ENCODE data around the gene EXTL1. TPM values are rescaled to one million over a fixed set of nuclear protein-coding genes. Genes with fewer than 3 reads are reported as not detected.

The EXTL1 gene
- total and polyA plus RNA-seq, 10 of the 15 experiments (the other 5 are each of a cell fraction or from before 2014, with no cell fraction given): not detected

DNA sequence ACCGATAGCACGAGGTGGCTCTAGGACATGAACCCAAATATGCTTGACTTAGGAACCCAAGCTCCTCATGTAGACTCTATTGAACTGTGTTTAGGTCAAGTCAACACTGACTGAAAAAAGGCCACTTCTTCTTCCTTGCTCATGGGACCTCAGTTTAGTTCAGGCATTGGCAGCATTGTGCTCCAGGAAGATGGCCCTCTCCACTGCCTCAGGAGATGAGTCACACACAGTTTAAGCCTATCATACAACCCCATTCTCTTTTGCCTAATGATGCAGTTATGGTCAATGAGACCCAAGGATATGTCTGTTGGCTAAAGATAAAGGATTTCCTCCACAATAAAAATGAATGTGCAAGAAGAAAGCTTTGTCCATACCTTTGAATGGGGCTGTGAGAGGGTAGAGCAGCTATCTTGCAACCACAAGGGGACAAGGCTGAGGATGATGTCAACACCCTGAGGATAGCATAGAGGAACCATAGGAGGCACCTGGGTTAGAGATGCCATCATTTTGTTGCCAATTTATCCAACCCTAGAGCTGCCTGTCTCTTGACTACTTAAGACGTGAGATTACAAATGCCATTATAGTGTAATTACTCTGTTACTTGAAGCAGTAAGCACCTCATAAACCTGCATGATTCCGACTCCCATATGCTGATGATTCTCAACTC is 48.9 kb downstream of the EXTL1 start:
- H2AFZ ChIP-seq (ENCODE audit: control insufficient read depth, low read depth, low read length): no peak overlapping the region
- no peaks in the 10 kb centered on the region for H3K36me3 ChIP-seq (ENCODE audit: control insufficient read depth in 2 of 2, insufficient read depth in 2 of 2, low read length in 1 of 2)
- FAIRE-seq: peak; percentile 66
- ChIA-PET SMC1A (ENCODE audit: uncharacterized antibody, unreplicated experiment) (no interaction called here), POLR2A (no interaction called here), RAD21 (ENCODE audit: unreplicated experiment) (no interaction called here), CTCF (interaction anchor here (1.2 kb wide), 1 partner anchor 34 kb away, joined by 3 read pairs; no protein-coding TSS in a partner anchor)
- TF ChIP-seq JUND (IDR thresholded peaks at IDR 0.05; ENCODE audit: low read depth, low read length) (no peak), ZNF24 (IDR thresholded peaks at IDR 0.05) (no peak), SMAD5 (IDR thresholded peaks at IDR 0.05; ENCODE audit: low read depth) (no peak)
- TF ChIP-seq, protein P1, sequence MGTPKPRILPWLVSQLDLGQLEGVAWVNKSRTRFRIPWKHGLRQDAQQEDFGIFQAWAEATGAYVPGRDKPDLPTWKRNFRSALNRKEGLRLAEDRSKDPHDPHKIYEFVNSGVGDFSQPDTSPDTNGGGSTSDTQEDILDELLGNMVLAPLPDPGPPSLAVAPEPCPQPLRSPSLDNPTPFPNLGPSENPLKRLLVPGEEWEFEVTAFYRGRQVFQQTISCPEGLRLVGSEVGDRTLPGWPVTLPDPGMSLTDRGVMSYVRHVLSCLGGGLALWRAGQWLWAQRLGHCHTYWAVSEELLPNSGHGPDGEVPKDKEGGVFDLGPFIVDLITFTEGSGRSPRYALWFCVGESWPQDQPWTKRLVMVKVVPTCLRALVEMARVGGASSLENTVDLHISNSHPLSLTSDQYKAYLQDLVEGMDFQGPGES (IDR thresholded peaks at IDR 0.05): no peak
- intact Hi-C loops (cut with micrococcal nuclease; ENCODE audit: unreplicated experiment) (no loop called here), in situ Hi-C loops (cut with MboI) (no loop called here)
- no peaks in the 10 kb centered on the region for H3K79me2 ChIP-seq (ENCODE audit: control insufficient read depth, insufficient read depth, low read length)
- no peak for DNase-seq (ENCODE audit: low read depth, low spot score)
- peaks cover 0 to 7% of the 10 kb centered on the region in 2 experiments; a peak in 3 of 4 replicates for H3K27me3 ChIP-seq (replicated peaks in 1 of 2; ENCODE audit: control insufficient read depth in 2 of 2, insufficient read depth in 2 of 2, low read length in 1 of 2)
- H3K4me3 ChIP-seq: no peak overlapping the region
- H3K4me1 ChIP-seq (ENCODE audit: control insufficient read depth, insufficient read depth, low read length): no peaks in the 10 kb centered on the region
- no TSS peak for BruUV-seq (replicated peaks)
- ATAC-seq: no peak
- no peak overlapping the region for H3K4me2 ChIP-seq (ENCODE audit: control insufficient read depth, insufficient read depth)
- no peak overlapping the region for H3K27ac ChIP-seq (ENCODE audit: control insufficient read depth, insufficient read depth)
- no peak overlapping the region for H3K9ac ChIP-seq (ENCODE audit: control insufficient read depth, insufficient read depth, low read length)
- 64% methylated on average over 4 of the region's 4 CpGs for WGBS (ENCODE audit: insufficient coverage, insufficient replicate concordance, low lambda C conversion rate, missing lambda C conversion rate)
- no peaks in the 10 kb centered on the region; the same call in 1 of the 2 replicates for H4K20me1 ChIP-seq (ENCODE audit: control insufficient read depth, insufficient read depth)
- H3K9me3 ChIP-seq (replicated peaks; ENCODE audit: control insufficient read depth, insufficient read depth, low read length): no peaks in the 10 kb centered on the region

DNA sequence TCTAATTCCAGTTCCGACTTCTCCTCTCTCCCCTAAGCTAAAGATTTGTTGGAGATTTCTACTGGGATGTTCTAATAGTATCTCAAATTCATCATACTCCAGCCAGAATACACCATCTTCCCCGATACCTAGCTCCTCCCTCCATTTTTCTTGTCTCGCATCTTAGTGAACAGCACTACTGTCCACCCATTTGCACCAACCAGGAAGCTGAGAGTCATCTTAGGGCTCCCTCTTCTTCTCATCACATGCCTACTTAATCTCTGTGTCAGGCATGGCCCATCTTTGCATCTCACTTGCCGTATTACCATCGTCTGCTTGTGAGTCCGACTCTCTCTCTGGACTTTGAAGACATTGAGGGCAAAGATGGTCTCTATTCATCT is 49.4 kb downstream of the EXTL1 start:
- H3K36me3 ChIP-seq (ENCODE audit: control insufficient read depth in 2 of 2, insufficient read depth in 2 of 2, low read length in 1 of 2): no peaks in the 10 kb centered on the region
- CTCF ChIA-PET: interaction anchor here (1.2 kb wide), 1 partner anchor 35 kb away, joined by 3 read pairs; no protein-coding TSS in a partner anchor
- H3K9me3 ChIP-seq (replicated peaks; ENCODE audit: control insufficient read depth, insufficient read depth, low read length): no peaks in the 10 kb centered on the region
- in situ Hi-C loops (cut with MboI): no loop called here
- peaks cover 0 to 7% of the 10 kb centered on the region in 2 experiments; a peak in 3 of 4 replicates for H3K27me3 ChIP-seq (replicated peaks in 1 of 2; ENCODE audit: control insufficient read depth in 2 of 2, insufficient read depth in 2 of 2, low read length in 1 of 2)
- H4K20me1 ChIP-seq (ENCODE audit: control insufficient read depth, insufficient read depth): no peaks in the 10 kb centered on the region; the same call in 1 of the 2 replicates
- no peak overlapping the region for H3K9ac ChIP-seq (ENCODE audit: control insufficient read depth, insufficient read depth, low read length)
- DNase-seq (ENCODE audit: low read depth, low spot score): no peak
- no peaks in the 10 kb centered on the region for H3K4me1 ChIP-seq (ENCODE audit: control insufficient read depth, insufficient read depth, low read length)
- POLR2A ChIA-PET: no interaction called here
- SMC1A ChIA-PET (ENCODE audit: uncharacterized antibody, unreplicated experiment): no interaction called here
- FAIRE-seq: no peak
- WGBS (ENCODE audit: insufficient coverage, insufficient replicate concordance, low lambda C conversion rate, missing lambda C conversion rate): 59% methylated on average over 6 of the region's 6 CpGs
- H2AFZ ChIP-seq (ENCODE audit: control insufficient read depth, low read depth, low read length): no peak overlapping the region
- no peak for ATAC-seq
- no TSS peak for BruUV-seq (replicated peaks)
- H3K27ac ChIP-seq (ENCODE audit: control insufficient read depth, insufficient read depth): no peak overlapping the region
- intact Hi-C loops (cut with micrococcal nuclease; ENCODE audit: unreplicated experiment): no loop called here
- H3K4me3 ChIP-seq: no peak overlapping the region
- H3K79me2 ChIP-seq (ENCODE audit: control insufficient read depth, insufficient read depth, low read length): no peaks in the 10 kb centered on the region
- no peak overlapping the region for H3K4me2 ChIP-seq (ENCODE audit: control insufficient read depth, insufficient read depth)
- RAD21 ChIA-PET (ENCODE audit: unreplicated experiment): no interaction called here
- TF ChIP-seq POLR2A (IDR thresholded peaks at IDR 0.05; ENCODE audit: low read depth, low read length) (no peak), GATAD2B (conservative IDR thresholded peaks at IDR 0.05; ENCODE audit: low read depth) (no peak), CEBPB (IDR thresholded peaks at IDR 0.05; ENCODE audit: borderline replicate concordance in 1 of 2, low read depth in 2 of 2, low read length in 2 of 2) (no peak), HDAC2 (IDR thresholded peaks at IDR 0.05) (no peak), CHD1 (IDR thresholded peaks at IDR 0.05; ENCODE audit: low read depth, low read length) (no peak), SMARCA5 (IDR thresholded peaks at IDR 0.05) (no peak)
- TF ChIP-seq, protein P2, sequence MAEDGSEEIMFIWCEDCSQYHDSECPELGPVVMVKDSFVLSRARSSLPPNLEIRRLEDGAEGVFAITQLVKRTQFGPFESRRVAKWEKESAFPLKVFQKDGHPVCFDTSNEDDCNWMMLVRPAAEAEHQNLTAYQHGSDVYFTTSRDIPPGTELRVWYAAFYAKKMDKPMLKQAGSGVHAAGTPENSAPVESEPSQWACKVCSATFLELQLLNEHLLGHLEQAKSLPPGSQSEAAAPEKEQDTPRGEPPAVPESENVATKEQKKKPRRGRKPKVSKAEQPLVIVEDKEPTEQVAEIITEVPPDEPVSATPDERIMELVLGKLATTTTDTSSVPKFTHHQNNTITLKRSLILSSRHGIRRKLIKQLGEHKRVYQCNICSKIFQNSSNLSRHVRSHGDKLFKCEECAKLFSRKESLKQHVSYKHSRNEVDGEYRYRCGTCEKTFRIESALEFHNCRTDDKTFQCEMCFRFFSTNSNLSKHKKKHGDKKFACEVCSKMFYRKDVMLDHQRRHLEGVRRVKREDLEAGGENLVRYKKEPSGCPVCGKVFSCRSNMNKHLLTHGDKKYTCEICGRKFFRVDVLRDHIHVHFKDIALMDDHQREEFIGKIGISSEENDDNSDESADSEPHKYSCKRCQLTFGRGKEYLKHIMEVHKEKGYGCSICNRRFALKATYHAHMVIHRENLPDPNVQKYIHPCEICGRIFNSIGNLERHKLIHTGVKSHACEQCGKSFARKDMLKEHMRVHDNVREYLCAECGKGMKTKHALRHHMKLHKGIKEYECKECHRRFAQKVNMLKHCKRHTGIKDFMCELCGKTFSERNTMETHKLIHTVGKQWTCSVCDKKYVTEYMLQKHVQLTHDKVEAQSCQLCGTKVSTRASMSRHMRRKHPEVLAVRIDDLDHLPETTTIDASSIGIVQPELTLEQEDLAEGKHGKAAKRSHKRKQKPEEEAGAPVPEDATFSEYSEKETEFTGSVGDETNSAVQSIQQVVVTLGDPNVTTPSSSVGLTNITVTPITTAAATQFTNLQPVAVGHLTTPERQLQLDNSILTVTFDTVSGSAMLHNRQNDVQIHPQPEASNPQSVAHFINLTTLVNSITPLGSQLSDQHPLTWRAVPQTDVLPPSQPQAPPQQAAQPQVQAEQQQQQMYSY (CRISPR knock-in tag; IDR thresholded peaks at IDR 0.05): no peak
- TF ChIP-seq, protein P3, sequence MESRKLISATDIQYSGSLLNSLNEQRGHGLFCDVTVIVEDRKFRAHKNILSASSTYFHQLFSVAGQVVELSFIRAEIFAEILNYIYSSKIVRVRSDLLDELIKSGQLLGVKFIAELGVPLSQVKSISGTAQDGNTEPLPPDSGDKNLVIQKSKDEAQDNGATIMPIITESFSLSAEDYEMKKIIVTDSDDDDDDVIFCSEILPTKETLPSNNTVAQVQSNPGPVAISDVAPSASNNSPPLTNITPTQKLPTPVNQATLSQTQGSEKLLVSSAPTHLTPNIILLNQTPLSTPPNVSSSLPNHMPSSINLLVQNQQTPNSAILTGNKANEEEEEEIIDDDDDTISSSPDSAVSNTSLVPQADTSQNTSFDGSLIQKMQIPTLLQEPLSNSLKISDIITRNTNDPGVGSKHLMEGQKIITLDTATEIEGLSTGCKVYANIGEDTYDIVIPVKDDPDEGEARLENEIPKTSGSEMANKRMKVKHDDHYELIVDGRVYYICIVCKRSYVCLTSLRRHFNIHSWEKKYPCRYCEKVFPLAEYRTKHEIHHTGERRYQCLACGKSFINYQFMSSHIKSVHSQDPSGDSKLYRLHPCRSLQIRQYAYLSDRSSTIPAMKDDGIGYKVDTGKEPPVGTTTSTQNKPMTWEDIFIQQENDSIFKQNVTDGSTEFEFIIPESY (IDR thresholded peaks at IDR 0.05): no peak

All from GM12878 (cell line).